Hepatocyte (in vitro differentiated cells): ENCODE measurements around the gene C10orf62. TPM values are rescaled to one million over a fixed set of nuclear protein-coding genes. Genes with fewer than 3 reads are reported as not detected.

Experiments used
- polyA plus RNA-seq: library from polyadenylated mRNA; unstranded; fragments of >200 nt; fragmentation: Nextera tagmentation; extraction: Ambion mirVana; gene quantifications from 2 replicates; pipeline ENCODE4 v1.2.1, GENCODE V29; 2016
- total RNA-seq: library from RNA; depleted of rRNA; stranded (reverse); fragments of >200 nt; gene quantifications from 2 replicates; pipeline ENCODE4 v1.2.3, GENCODE V29; 2014

C10orf62 gene
- total and polyA plus RNA-seq, 2 experiments from 2014 or later: 0.23 TPM; not detected in 1

Other genes starting within 250 kb of the C10orf62 start
- gene RRP12, start 188.4 kb upstream of the C10orf62 start, total RNA-seq: 8.5 and 10.6 TPM in 2 replicates
- gene RRP12, start 188.4 kb upstream of the C10orf62 start, polyA plus RNA-seq: 19.6 and 20.6 TPM in 2 replicates
- gene PGAM1, start 163.5 kb upstream of the C10orf62 start, total RNA-seq: 204 and 214 TPM in 2 replicates
- gene PGAM1, start 163.5 kb upstream of the C10orf62 start, polyA plus RNA-seq: 239 and 254 TPM in 2 replicates
- gene EXOSC1, start 143.7 kb upstream of the C10orf62 start, total RNA-seq: 34.7 and 40.0 TPM in 2 replicates
- gene EXOSC1, start 143.7 kb upstream of the C10orf62 start, polyA plus RNA-seq: 39.1 and 51.7 TPM in 2 replicates
- 54.4 and 57.0 TPM in 2 replicates for gene ZDHHC16, start 143.5 kb upstream of the C10orf62 start, total RNA-seq
- 81.9 and 86.8 TPM in 2 replicates for gene ZDHHC16, start 143.5 kb upstream of the C10orf62 start, polyA plus RNA-seq
- gene MMS19, start 91.3 kb upstream of the C10orf62 start, total RNA-seq: 68.6 and 73.6 TPM in 2 replicates
- 58.4 and 59.8 TPM in 2 replicates for gene MMS19, start 91.3 kb upstream of the C10orf62 start, polyA plus RNA-seq
- gene UBTD1, start 90.8 kb upstream of the C10orf62 start, total RNA-seq: 12.8 and 20.6 TPM in 2 replicates
- 37.0 and 37.1 TPM in 2 replicates for gene UBTD1, start 90.8 kb upstream of the C10orf62 start, polyA plus RNA-seq
- gene ANKRD2, start 16.9 kb upstream of the C10orf62 start, total RNA-seq: not detected in 2 replicates
- 0.15 TPM in 1 of 2 replicates, not detected in the other for gene ANKRD2, start 16.9 kb upstream of the C10orf62 start, polyA plus RNA-seq
- 4.5 and 5.8 TPM in 2 replicates for gene HOGA1, start 5.3 kb upstream of the C10orf62 start, total RNA-seq
- 6.9 TPM in 2 replicates for gene HOGA1, start 5.3 kb upstream of the C10orf62 start, polyA plus RNA-seq
- gene MORN4, start 43.8 kb downstream of the C10orf62 start, total RNA-seq: 8.5 and 10.6 TPM in 2 replicates
- 15.6 and 18.4 TPM in 2 replicates for gene MORN4, start 43.8 kb downstream of the C10orf62 start, polyA plus RNA-seq
- gene PI4K2A, start 51.0 kb downstream of the C10orf62 start, total RNA-seq: 25.9 and 26.5 TPM in 2 replicates
- 19.6 and 22.4 TPM in 2 replicates for gene PI4K2A, start 51.0 kb downstream of the C10orf62 start, polyA plus RNA-seq
- 23.8 and 26.4 TPM in 2 replicates for gene AVPI1, start 97.5 kb downstream of the C10orf62 start, total RNA-seq
- 28.5 and 34.1 TPM in 2 replicates for gene AVPI1, start 97.5 kb downstream of the C10orf62 start, polyA plus RNA-seq
- gene MARVELD1, start 124.0 kb downstream of the C10orf62 start, total RNA-seq: 25.4 and 29.5 TPM in 2 replicates
- 52.5 and 53.1 TPM in 2 replicates for gene MARVELD1, start 124.0 kb downstream of the C10orf62 start, polyA plus RNA-seq
- gene ZFYVE27, start 147.4 kb downstream of the C10orf62 start, total RNA-seq: 20.1 and 24.9 TPM in 2 replicates
- gene ZFYVE27, start 147.4 kb downstream of the C10orf62 start, polyA plus RNA-seq: 30.3 and 31.9 TPM in 2 replicates
- gene SFRP5, start 182.3 kb downstream of the C10orf62 start, total RNA-seq: 17.2 and 18.5 TPM in 2 replicates
- gene SFRP5, start 182.3 kb downstream of the C10orf62 start, polyA plus RNA-seq: 36.6 and 48.9 TPM in 2 replicates